GM12878 (cell line): ENCODE data around the gene PDE6D. TPM values are rescaled to one million over a fixed set of nuclear protein-coding genes. Genes with fewer than 3 reads are reported as not detected.

Source experiments
- ATAC-seq: fragments of 200-7000 bp; cut with Tn5 transposase; 3 replicates; pipeline ENCODE4 v1.9.1; 2020; ENCODE audit warnings: mild to moderate bottlenecking, moderate library complexity
- BruUV-seq: library from RNA; stranded (reverse); fragments of 400-500 nt; replicated peaks from 2 replicates; lab custom pipeline; 2021; lab: Mats Ljungman, UMichigan
- CTCF ChIA-PET: fragments of 300-600 bp; sonication (Branson Sonifier 250); formaldehyde crosslinking; extraction: SDS; loops from one replicate; lab custom pipeline; 2021; ENCODE audit warnings: inconsistent platforms; lab: Yijun Ruan, JAX
- POLR2A ChIA-PET: fragments of 350-600 bp; formaldehyde crosslinking; extraction: SDS; loops from one replicate; lab custom pipeline; 2021; ENCODE audit warnings: inconsistent platforms; lab: Charles Lee
- RAD21 ChIA-PET: fragments of 300-600 bp; sonication (Branson Sonifier 250); formaldehyde crosslinking; loops from one replicate; lab custom pipeline; 2023; ENCODE audit warnings: antibody characterized with exemption; ENCODE audit not compliant: unreplicated experiment; lab: Charles Lee
- SMC1A ChIA-PET: fragments of 300-600 bp; sonication (Branson Sonifier 250); formaldehyde crosslinking; loops from one replicate; lab custom pipeline; 2023; ENCODE audit not compliant: unreplicated experiment, uncharacterized antibody; lab: Charles Lee
- DNase-seq: peaks from one replicate; pipeline ENCODE4 v3.0.0-alpha.2; 2011; ENCODE audit warnings: low read depth, low spot score
- FAIRE-seq: peaks from 3 replicates; lab custom pipeline; 2011; peaks lifted over from hg19 to GRCh38; lab: Jason Lieb, UNC
- H2AFZ ChIP-seq: 2 replicates; pipeline ENCODE4 v1.6.0; 2011; ENCODE audit warnings: low read depth, low read length, control low read depth; ENCODE audit not compliant: control insufficient read depth
- H3K27ac ChIP-seq: 2 replicates; pipeline ENCODE4 v1.5.1; 2011; ENCODE audit warnings: control low read depth; ENCODE audit not compliant: control insufficient read depth, insufficient read depth
- H3K27me3 ChIP-seq, 2 experiments: replicated peaks in 1 of 2; 2 replicates each; pipeline versions ENCODE4 v1.6.0 to v1.6.1; 2011; ENCODE audit warnings: low read length in 1 of 2; ENCODE audit not compliant: control insufficient read depth in 2 of 2, insufficient read depth in 2 of 2
- H3K36me3 ChIP-seq, 2 experiments: 2 replicates each; pipeline ENCODE4 v1.5.1; 2011; ENCODE audit warnings: low read length in 1 of 2; ENCODE audit not compliant: control insufficient read depth in 2 of 2, insufficient read depth in 2 of 2
- H3K4me1 ChIP-seq: 2 replicates; pipeline ENCODE4 v1.6.1; 2011; ENCODE audit warnings: mild to moderate bottlenecking, low read length, moderate library complexity, mixed read lengths; ENCODE audit not compliant: control insufficient read depth, insufficient read depth
- H3K4me2 ChIP-seq: 2 replicates; pipeline ENCODE4 v1.6.0; 2011; ENCODE audit warnings: control low read depth; ENCODE audit not compliant: control insufficient read depth, insufficient read depth
- H3K4me3 ChIP-seq: fragments of 200-600 bp; sonication (generic); 2 replicates; pipeline ENCODE4 v1.5.1; 2016
- H3K79me2 ChIP-seq: 2 replicates; pipeline ENCODE4 v1.6.0; 2011; ENCODE audit warnings: low read length; ENCODE audit not compliant: control insufficient read depth, insufficient read depth
- H3K9ac ChIP-seq: 2 replicates; pipeline ENCODE4 v1.8.0; 2011; ENCODE audit warnings: low read length, control low read depth, mixed read lengths; ENCODE audit not compliant: control insufficient read depth, insufficient read depth
- H3K9me3 ChIP-seq: replicated peaks from 3 replicates; pipeline ENCODE4 v1.5.1; 2011; ENCODE audit warnings: mild to moderate bottlenecking, low read length; ENCODE audit not compliant: control insufficient read depth, insufficient read depth
- H4K20me1 ChIP-seq: 2 replicates; pipeline ENCODE4 v1.6.0; 2011; ENCODE audit not compliant: control insufficient read depth, insufficient read depth
- ASH2L ChIP-seq: fragments of 300-600, 200-600 bp; sonication (generic); IDR thresholded peaks from 2 replicates; pipeline ENCODE4 v1.6.1; 2017; ENCODE audit warnings: low read depth, mild to moderate bottlenecking, borderline replicate concordance
- EZH2 ChIP-seq: IDR thresholded peaks from 2 replicates; pipeline ENCODE4 v1.6.1; 2012; ENCODE audit warnings: low read depth, mild to moderate bottlenecking, control low read depth, inconsistent platforms, low read length, borderline replicate concordance; ENCODE audit not compliant: control insufficient read depth
- FOXM1 ChIP-seq: IDR thresholded peaks from 2 replicates; pipeline ENCODE4 v1.6.1; 2012; ENCODE audit warnings: low read depth, mild to moderate bottlenecking, inconsistent platforms, low read length, moderate library complexity
- HDAC2 ChIP-seq: fragments of 200-600 bp; sonication (generic); IDR thresholded peaks from 2 replicates; pipeline ENCODE4 v1.6.1; 2017
- NR2F1 ChIP-seq: fragments of 450-650 bp; conservative IDR thresholded peaks from 2 replicates; pipeline ENCODE4 v1.6.1; 2017; ENCODE audit warnings: mild to moderate bottlenecking
- RBBP5 ChIP-seq: fragments of 200-600 bp; sonication (generic); conservative IDR thresholded peaks from 2 replicates; pipeline ENCODE4 v1.6.1; 2016
- TCF7 ChIP-seq: IDR thresholded peaks from 2 replicates; pipeline ENCODE4 v1.6.1; 2014; ENCODE audit warnings: antibody characterized with exemption, borderline replicate concordance
- WGBS: methylation state at CpG from one replicate; pipeline ENCODE4 v1.1.6; 2016; ENCODE audit warnings: low lambda C conversion rate; ENCODE audit not compliant: insufficient replicate concordance, insufficient coverage; ENCODE audit errors: missing lambda C conversion rate; 5-methylcytosine and 5-hydroxymethylcytosine counted together
- in situ Hi-C: fragments of 300-500 bp; cut with MboI; formaldehyde crosslinking; loops from 9 replicates; pipeline ENCODE4 v1.14.3; 2018; ENCODE audit warnings: mixed read lengths
- intact Hi-C: fragments of 100-400 bp; cut with micrococcal nuclease; formaldehyde crosslinking; loops from one replicate; pipeline ENCODE4 v1.14.2; 2022; ENCODE audit not compliant: unreplicated experiment
- polyA plus RNA-seq, 11 experiments: library from polyadenylated mRNA; depleted of rRNA in 4 of 11; unstranded in 6 of 11; stranded (reverse) in 5 of 11; fragments of >200 nt; fragmentation: Nextera tagmentation in 4 of 11; fragmentation: Illumina TruSeq in 1 of 11; extraction: Ambion mirVana in 4 of 11; extraction: Trizol in 1 of 11; gene quantifications; 1 replicate in 1 of 11; 2 replicates in 10 of 11; pipeline versions ENCODE4 v1.2.1 to v1.2.3, GENCODE V29; 2011 to 2016; ENCODE audit warnings: inconsistent platforms in 2 of 11, missing spikeins in 2 of 11, low read depth in 1 of 11
- total RNA-seq, 4 experiments: library from RNA; depleted of rRNA in 3 of 4; stranded (reverse); fragments of >200 nt in 3 of 4; fragmentation: Illumina TruSeq in 1 of 4; extraction: Trizol in 1 of 4; gene quantifications; 2 replicates each; pipeline versions ENCODE4 v1.2.1 to v1.2.3, GENCODE V29; 2013 to 2021
- TF ChIP-seq, protein P1 (sequence below): fragments of 450-650 bp; formaldehyde crosslinking; IDR thresholded peaks from 2 replicates; pipeline ENCODE4 v1.5.0; 2022; ENCODE audit warnings: mild to moderate bottlenecking, missing genetic modification characterization
- TF ChIP-seq, protein P2 (sequence below): IDR thresholded peaks from 2 replicates; pipeline ENCODE4 v1.6.1; 2012; ENCODE audit warnings: low read depth, low read length, improper control_type of control experiment
- TF ChIP-seq, protein P3 (sequence below): fragments of 450-650 bp; IDR thresholded peaks from 2 replicates; pipeline ENCODE4 v1.6.1; 2017; ENCODE audit warnings: borderline replicate concordance
- TF ChIP-seq, protein P4 (sequence below): IDR thresholded peaks from 2 replicates; pipeline ENCODE4 v1.6.1; 2012; ENCODE audit warnings: improper control_type of control experiment, low read depth, low read length; ENCODE audit not compliant: insufficient replicate concordance

PDE6D gene
- total and polyA plus RNA-seq, 10 of the 15 experiments (the other 5 are each of a cell fraction or from before 2014, with no cell fraction given), result 8.2 to 69.4 (median 56.2) TPM

DNA sequence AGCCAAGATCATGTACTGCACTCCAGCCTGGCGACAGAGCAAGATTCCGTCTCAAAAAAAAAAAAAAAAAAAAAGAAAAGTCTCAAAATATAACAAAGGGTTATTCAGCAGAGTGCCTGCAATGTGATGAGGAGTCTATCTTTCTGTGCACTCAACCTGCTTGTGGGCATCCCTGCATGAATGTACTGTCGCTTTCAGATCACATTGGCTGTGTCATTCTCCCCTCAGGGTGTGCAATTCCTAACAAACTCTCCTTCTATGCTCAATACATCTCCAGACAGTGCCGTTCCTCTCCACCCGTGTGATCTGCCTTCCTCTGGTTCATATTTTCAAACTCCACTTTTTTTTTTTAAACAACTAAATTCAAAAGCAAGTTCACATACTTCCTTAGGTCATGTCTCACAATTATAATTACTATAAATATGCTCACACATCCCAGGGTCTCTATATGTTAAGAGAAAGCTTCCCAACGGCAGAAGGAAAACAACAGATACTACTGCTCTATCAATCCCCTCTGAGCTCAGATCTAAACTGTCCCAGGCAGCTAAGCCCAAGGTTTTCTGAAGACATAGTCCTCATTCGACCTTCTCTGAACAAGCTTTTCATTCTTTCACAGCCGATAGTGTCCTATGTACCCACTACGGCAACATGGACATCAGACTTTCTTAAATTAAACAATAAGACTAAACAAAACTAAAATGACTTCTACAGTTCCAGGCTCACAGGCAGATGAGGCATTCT, 37.5 kb downstream of the PDE6D start:
- Histone ChIP-seq H3K27ac (no peak overlapping the region), H3K9ac (no peak overlapping the region), H3K4me2 (no peak overlapping the region), H3K79me2 (no peaks in the 10 kb centered on the region), H3K9me3 (no peaks in the 10 kb centered on the region), H3K4me3 (no peak overlapping the region), H3K27me3 (no peaks in the 10 kb centered on the region), H2AFZ (no peak overlapping the region), H3K36me3 (no peaks in the 10 kb centered on the region), H3K4me1 (no peaks in the 10 kb centered on the region), H4K20me1 (no peaks in the 10 kb centered on the region)
- ChIA-PET POLR2A (interaction anchor here (0.6 kb wide), 1 partner anchor 11 kb away, joined by 4 read pairs; no protein-coding TSS in a partner anchor), RAD21 (no interaction called here), CTCF (interaction anchor here (0.5 to 1.0 kb wide), 4 partner anchors 10 to 379 kb away, joined by 3 read pairs; no protein-coding TSS in a partner anchor), SMC1A (interaction anchor here (0.8 to 1.2 kb wide), 4 partner anchors 10 to 957 kb away, joined by 3 to 6 read pairs (median 3); no protein-coding TSS in a partner anchor)
- ATAC-seq (no peak), FAIRE-seq (no peak), DNase-seq (no peak)
- TF ChIP-seq RBBP5 (no peak), TCF7 (no peak), HDAC2 (no peak), EZH2 (no peak), NR2F1 (no peak), FOXM1 (no peak), ASH2L (no peak)
- TF ChIP-seq, protein P1, sequence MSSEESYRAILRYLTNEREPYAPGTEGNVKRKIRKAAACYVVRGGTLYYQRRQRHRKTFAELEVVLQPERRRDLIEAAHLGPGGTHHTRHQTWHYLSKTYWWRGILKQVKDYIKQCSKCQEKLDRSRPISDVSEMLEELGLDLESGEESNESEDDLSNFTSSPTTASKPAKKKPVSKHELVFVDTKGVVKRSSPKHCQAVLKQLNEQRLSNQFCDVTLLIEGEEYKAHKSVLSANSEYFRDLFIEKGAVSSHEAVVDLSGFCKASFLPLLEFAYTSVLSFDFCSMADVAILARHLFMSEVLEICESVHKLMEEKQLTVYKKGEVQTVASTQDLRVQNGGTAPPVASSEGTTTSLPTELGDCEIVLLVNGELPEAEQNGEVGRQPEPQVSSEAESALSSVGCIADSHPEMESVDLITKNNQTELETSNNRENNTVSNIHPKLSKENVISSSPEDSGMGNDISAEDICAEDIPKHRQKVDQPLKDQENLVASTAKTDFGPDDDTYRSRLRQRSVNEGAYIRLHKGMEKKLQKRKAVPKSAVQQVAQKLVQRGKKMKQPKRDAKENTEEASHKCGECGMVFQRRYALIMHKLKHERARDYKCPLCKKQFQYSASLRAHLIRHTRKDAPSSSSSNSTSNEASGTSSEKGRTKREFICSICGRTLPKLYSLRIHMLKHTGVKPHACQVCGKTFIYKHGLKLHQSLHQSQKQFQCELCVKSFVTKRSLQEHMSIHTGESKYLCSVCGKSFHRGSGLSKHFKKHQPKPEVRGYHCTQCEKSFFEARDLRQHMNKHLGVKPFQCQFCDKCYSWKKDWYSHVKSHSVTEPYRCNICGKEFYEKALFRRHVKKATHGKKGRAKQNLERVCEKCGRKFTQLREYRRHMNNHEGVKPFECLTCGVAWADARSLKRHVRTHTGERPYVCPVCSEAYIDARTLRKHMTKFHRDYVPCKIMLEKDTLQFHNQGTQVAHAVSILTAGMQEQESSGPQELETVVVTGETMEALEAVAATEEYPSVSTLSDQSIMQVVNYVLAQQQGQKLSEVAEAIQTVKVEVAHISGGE, result no peak
- TF ChIP-seq, protein P2, sequence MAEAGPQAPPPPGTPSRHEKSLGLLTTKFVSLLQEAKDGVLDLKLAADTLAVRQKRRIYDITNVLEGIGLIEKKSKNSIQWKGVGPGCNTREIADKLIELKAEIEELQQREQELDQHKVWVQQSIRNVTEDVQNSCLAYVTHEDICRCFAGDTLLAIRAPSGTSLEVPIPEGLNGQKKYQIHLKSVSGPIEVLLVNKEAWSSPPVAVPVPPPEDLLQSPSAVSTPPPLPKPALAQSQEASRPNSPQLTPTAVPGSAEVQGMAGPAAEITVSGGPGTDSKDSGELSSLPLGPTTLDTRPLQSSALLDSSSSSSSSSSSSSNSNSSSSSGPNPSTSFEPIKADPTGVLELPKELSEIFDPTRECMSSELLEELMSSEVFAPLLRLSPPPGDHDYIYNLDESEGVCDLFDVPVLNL, result no peak
- TF ChIP-seq, protein P3, sequence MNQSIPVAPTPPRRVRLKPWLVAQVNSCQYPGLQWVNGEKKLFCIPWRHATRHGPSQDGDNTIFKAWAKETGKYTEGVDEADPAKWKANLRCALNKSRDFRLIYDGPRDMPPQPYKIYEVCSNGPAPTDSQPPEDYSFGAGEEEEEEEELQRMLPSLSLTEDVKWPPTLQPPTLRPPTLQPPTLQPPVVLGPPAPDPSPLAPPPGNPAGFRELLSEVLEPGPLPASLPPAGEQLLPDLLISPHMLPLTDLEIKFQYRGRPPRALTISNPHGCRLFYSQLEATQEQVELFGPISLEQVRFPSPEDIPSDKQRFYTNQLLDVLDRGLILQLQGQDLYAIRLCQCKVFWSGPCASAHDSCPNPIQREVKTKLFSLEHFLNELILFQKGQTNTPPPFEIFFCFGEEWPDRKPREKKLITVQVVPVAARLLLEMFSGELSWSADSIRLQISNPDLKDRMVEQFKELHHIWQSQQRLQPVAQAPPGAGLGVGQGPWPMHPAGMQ, result no peak
- TF ChIP-seq, protein P4, sequence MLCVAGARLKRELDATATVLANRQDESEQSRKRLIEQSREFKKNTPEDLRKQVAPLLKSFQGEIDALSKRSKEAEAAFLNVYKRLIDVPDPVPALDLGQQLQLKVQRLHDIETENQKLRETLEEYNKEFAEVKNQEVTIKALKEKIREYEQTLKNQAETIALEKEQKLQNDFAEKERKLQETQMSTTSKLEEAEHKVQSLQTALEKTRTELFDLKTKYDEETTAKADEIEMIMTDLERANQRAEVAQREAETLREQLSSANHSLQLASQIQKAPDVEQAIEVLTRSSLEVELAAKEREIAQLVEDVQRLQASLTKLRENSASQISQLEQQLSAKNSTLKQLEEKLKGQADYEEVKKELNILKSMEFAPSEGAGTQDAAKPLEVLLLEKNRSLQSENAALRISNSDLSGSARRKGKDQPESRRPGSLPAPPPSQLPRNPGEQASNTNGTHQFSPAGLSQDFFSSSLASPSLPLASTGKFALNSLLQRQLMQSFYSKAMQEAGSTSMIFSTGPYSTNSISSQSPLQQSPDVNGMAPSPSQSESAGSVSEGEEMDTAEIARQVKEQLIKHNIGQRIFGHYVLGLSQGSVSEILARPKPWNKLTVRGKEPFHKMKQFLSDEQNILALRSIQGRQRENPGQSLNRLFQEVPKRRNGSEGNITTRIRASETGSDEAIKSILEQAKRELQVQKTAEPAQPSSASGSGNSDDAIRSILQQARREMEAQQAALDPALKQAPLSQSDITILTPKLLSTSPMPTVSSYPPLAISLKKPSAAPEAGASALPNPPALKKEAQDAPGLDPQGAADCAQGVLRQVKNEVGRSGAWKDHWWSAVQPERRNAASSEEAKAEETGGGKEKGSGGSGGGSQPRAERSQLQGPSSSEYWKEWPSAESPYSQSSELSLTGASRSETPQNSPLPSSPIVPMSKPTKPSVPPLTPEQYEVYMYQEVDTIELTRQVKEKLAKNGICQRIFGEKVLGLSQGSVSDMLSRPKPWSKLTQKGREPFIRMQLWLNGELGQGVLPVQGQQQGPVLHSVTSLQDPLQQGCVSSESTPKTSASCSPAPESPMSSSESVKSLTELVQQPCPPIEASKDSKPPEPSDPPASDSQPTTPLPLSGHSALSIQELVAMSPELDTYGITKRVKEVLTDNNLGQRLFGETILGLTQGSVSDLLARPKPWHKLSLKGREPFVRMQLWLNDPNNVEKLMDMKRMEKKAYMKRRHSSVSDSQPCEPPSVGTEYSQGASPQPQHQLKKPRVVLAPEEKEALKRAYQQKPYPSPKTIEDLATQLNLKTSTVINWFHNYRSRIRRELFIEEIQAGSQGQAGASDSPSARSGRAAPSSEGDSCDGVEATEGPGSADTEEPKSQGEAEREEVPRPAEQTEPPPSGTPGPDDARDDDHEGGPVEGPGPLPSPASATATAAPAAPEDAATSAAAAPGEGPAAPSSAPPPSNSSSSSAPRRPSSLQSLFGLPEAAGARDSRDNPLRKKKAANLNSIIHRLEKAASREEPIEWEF, result no peak
- 77% methylated on average over 8 of the region's 9 CpGs for WGBS
- in situ Hi-C loops (no loop called here), intact Hi-C loops (no loop called here)
- BruUV-seq, result no TSS peak
